CD4-positive, alpha-beta T cell treated with Interleukin-6 for 4 hours (primary cell): Measurements from ENCODE around the gene TBCD.
"Not testable (repeated sequence)": the region's sequence is repeated elsewhere in the genome, so short reads cannot be mapped to it uniquely, and the experiment has no call there.

Source experiments
- DNase-seq: peaks from one replicate; pipeline ENCODE4 v3.0.0-alpha.2; 2020; ENCODE audit warnings: mixed read lengths

TBCD gene

DNA sequence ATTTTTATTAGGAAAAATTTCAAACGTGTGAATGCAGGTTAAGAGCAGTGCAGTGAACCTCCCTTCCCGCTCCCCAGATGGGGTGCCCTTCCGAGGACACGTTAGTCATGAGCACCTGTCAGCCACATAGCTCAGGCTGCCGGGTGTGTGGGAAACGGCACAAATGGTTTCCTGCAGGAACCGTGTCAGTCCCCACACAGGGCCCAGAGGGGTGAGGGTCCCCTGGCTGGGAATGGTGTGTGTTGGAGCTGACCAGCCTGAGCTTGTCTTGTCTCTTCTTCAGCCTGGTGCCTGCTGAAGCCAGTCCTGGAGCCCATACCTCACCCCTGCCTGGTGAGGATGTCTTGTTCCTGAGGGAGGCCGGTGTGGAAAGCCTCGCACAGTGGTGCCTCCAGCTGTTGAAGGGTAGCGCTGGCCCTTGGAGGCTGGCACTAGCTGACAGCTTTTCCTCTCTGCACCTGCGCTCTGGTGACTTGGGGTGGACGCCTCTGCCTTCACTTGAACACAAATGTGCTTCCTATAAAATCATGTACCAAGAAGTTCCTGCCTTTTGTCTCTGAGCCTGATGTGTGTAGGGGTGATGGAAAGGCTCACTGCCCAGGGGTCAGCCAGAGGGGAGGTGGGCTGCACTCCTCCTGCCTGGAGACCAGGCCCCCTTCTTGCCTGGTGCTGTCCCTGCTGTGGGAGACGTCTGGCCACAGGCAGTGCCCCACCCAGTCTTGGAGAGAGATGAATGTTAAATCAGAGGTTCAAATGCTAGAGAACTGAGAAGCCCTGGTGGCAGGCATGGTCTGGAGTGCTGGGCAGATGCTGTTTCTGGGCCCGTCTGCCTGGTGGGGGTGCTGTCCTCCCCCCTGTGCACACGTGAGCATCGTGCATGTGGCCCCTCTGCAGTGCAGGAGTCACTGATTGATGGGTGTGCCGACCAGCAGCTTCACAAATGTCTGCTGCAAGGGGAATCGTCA, 190.6 kb downstream of the TBCD start:
- no peak for DNase-seq

GRCh38 chr17:82943339-82943738, 191.5 kb downstream of the TBCD start:
- no peak for DNase-seq

GRCh38 chr17:82943751-82944150, 191.9 kb downstream of the TBCD start:
- DNase-seq, result no peak

DNA sequence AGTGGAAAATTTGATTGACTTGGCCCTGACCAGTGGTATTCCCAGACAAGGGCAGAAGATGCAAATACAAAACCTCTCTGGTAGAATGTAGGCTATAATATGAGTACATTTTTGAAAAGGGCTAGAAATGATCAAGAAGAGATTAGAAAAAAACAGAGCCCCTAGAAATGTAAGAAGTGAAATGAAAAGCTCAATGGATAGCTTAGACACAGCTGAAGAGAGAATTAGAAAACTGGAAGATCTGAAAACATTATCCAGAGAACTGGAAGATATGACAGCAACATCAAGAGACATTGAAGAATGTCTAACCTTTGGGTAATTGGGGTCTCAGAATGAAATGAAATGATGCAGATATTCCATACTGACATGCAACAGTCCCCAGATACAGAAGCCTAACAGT, 193.1 kb downstream of the TBCD start:
- DNase-seq, result no peak

DNA sequence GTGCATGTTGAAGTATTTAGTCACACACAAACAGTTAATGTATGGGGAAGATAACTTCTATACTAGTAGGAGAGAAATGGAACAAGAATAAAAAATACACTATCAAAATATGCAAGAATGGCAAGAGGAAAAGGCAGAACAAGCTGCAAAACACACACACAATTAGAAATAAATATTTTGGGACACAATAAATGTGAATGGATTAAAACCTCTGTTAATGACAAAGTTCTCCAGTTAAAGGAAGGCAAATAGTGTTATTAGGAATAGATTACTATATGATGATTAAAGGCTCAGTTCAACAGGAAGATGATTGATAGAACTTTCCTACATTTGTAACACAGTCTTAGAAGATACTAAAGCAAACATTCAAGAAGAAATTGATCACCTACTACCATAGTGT, 194.2 kb downstream of the TBCD start:
- DNase-seq, result no peak

GRCh38 chr17:82947051-82947991, 195.5 kb downstream of the TBCD start:
- DNase-seq, result no peak

GRCh38 chr17:82948081-82948511, 196.2 kb downstream of the TBCD start:
- no peak for DNase-seq

DNA sequence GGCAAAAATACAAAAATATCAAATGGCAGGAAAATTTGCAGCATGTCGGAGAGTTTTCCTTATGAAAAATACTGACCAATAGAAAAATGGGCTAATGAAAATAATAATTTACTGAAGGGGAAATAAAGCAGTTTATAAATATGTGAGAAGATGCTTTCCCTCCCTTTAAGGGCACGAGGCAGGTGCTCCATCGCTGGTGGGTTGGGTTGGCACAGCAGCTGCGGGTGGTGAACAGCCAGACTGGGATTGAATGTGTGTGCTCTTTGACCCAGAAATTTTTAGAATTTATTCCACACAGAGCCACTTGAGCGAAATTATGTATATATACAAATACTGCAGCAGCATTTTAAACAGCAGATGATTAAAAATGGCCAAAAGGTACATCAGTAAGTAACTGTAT, 197.1 kb downstream of the TBCD start:
- DNase-seq, result no peak

DNA sequence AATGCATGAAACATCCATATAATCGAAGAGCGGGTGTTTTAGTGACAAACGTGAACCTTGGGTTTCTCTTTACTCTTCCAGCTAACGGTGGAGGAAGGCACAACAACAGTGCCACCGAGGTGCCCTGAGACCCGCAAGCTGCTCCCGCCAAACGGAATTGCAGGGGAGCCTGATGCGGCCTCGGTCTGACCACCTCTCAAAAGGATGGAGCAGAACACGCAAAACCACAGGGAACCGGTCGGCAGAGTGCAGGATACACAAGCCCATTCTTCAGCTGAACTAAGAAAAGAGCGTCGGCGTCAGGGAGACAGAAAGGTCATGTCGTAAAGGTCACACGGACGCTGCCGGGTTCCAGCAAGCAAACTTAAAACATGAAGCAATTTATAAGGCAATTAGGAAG, 197.5 kb downstream of the TBCD start:
- DNase-seq, result no peak

GRCh38 chr17:82949984-82950383, 198.1 kb downstream of the TBCD start:
- DNase-seq, result no peak

DNA sequence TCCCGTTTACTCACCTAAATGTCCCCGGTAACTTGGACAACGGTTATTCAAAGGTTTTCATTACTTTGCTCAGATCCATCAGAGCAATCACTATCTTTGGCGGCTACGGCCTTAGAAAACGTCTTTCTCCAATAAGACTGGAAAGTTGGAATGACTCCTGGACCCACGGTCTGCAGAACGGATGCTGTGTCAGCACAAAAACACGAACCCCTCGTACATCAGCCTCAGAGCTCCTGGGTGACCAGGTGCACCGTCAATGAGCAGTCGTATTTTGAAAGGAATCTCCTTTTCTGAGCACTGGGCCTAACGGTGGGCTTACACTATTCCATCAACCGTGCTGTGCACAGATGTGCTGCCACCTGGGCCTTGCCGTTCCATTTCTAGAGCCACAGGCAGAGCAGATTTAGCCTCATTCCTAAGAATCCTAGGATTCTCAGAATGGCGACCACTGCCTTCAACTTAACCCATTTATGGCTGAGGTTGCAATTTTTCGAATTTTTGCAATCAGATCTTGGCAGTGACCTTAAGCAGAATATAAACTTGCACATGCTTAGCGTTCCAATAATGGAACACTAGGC, 198.7 kb downstream of the TBCD start:
- no peak for DNase-seq

DNA sequence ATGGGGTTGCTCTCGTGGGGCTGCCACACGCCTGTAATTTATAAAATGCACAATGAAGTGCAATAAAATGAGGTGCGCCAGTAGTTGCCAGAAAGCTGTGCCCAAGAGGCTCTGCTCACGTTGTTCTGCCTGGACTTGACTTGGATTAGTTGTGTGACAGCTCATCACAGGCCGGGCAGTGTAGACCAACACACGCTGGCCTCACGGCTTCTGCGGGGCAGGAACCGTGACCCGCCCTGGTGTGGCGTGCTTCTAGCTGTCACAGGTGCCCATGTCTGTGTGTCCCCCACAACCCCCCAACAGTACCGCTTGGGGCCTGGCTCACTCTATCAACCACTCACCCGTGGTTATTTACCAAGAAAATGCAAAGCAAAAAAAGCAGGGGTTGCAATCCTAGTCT, 200.2 kb downstream of the TBCD start:
- DNase-seq, result no peak

GRCh38 chr17:82955106-82955505, 203.2 kb downstream of the TBCD start:
- DNase-seq, result not testable (repeated sequence)

DNA sequence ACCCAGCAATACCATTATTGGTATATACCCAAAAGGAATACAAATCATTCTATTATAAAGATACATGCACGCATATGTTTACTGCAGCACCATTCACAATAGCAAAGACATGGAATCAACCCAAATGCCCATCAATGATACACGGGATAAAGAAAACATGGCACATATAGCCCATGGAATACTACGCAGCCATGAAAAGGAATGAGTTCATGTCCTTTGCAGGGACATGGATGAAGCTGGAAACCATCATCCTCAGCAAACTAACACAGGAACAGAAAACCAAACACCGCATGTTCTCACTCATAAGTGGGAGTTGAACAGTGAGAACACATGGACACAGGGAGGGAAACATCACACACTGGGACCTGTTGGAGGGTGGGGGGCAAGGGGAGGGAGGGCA, 203.8 kb downstream of the TBCD start:
- DNase-seq, result not testable (repeated sequence)

DNA sequence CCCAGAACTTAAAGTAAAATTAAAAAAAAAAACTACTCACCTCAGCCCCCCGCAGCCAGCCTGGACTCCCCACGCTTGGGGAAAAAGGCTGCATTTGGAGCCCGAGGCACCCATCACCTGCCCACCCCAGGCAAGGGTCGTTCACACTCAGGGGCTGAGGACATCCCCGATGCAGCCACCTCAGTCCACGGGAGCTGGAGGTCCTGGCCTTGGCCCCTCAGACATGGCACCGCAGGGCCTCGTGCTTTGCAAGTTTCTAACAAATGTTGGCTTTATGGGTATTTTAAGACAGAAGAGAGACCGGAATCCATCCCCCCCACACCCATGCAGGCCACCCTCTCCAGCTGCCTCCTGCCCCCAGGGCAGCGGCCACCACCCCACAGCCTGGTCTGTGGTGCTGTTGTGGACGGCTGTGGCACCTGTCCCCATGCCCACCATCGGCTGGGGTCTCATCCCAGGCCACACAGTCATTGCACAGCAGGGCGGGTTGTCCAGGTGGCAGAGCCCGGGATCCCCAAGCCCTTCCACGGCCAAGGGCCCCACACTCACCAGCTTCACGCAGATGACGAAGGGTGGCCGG, 204.4 kb downstream of the TBCD start:
- no peak for DNase-seq

DNA sequence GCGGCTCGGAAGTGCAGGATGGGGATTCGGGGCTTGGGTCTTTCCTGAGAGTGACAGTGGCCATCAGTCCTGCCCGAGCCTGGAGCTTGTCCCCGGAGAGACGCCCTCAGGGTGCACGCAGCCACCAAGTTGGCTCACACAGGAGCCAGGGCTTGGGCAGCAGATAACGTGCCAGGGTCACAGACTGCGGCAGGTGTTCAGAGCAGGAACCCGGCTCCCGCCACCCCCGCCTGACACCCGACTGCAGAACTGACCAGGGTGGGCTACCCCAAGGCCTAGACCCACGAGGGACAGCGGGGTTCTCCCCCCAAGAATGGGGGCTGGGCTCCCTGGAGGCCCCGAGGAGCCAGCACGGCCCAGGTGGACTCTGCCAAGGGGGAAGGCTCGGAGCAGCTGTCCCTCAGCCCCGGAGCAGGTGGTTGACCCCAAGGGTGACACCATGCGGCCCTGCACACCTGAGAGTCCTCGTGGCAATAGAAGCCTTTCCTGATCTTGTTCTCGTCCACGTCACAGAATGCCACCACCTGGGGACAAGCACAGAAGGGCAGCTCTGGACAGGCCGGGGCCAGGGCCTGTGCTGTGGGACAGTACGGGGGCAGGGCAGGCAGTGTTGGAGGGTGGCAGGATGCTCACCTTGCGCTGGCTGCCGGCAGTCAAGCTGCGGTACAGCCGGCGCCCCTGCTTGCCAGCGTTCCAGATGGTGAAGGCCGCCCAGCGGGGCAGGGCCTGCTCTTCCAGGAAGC, 205.0 kb downstream of the TBCD start:
- DNase-seq, result no peak

GRCh38 chr17:82957469-82957795, 205.6 kb downstream of the TBCD start:
- DNase-seq, result no peak

DNA sequence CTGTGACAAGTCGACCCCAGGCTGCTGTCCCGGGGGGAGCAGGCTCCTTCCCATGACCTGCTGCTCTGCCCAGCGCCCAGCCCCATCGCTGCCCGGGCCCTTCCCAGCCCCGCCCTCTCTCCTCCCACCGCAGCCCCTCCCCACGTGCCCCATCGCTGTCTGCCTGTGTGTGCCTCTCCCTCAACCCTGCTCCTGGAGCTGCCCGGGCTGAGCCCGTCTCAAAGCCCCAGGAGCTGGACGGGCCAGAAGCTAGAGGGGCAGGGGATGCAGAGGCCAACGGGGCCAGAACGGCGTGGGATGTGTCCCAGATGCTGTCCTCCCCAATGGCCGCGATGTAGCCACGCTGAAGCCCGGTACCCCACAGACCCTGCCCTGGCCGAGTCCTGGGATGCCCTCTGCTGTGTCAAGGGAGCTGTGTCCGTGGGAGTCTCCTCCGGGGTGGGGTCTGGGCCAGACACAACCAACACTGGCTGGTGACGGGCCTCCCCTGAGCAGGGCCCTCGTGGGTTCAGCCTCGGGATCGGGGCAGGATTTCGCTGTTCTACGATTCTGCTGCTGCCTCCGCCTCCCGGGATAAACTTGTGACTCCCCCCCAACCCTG, 206.2 kb downstream of the TBCD start:
- no peak for DNase-seq

DNA sequence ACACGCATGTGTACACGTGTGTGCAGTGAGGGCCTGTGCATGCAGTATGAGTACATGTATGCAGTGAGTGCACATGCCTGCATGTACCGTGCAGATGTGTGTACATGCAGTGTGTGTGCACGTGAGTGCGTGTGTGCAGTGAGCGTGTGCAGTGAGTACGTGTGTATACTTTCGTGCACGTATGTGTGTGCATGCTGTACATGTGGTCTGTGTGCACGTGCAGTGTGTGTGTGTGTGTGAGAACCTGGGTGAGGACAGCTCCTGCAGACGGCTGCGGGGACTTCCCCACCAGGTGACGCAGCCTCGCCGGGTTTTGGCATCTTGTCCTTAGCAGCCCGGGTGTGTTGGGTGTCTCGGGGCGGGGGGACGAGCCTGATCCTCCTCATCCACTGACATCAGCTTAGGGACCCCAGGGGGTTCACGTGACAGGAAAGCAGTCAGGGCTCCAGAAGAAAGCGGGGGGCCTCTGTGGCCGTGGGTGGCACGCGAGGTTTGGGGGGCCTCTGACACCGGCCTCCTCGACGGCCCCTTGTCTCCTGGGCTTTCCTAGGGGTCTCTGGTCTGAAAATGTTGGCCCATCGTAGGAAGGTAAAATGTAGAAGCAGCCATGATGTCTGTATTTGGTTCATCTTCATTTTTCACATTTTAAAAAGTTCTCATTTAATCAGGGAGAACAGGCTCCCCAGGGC, 207.5 kb downstream of the TBCD start:
- no peak for DNase-seq

GRCh38 chr17:82959990-82960418, 208.1 kb downstream of the TBCD start:
- DNase-seq, result no peak
